GM12872 (cell line): ENCODE results near the gene XXYLT1.

Experiments used
- TF ChIP-seq, protein P1 (sequence below): IDR thresholded peaks from 3 replicates; pipeline ENCODE4 v1.5.1; 2011; ENCODE audit warnings: low read depth, mild to moderate bottlenecking, low read length, moderate library complexity; ENCODE audit not compliant: insufficient read depth

XXYLT1 gene

DNA sequence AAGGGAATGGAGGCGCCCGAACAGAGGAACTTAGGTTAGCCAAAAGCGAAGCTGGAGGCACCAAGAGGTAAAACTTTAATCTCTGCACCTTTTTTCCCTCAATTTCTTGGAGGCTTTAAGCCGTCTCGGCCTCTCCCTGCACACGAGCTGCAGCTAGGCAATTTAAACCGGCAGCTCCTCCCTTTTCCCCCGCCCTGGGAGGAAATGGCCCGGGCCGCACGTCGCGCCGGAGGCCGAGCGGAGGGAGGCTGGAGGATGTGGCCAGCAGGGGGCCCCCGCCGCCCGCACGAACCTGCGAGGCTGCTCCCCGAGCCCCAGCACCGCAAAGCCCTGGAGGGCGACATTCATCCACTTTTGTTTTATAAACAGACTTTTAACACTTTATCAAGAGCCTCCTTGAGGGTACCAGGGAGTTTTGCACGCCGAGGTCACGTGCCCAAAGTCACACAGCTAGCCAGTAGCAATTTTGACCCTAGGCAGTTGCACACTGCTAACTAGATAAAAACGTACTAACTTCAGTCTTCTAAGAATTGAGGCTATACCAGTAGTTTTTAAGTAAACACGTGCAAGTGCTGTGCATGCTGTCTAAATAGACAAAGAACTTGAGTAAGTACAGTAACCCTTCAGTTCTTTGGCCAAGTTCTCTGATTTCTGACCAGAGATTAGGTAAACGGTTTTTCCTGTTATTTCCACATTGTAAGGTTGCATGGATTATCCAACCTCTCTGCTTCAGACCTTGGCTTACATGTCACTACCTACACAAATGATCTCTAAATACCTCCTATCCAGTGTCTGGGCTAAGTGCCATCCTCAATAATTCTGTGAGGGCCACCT is 668 bp upstream of the XXYLT1 start:
- TF ChIP-seq, protein P1, sequence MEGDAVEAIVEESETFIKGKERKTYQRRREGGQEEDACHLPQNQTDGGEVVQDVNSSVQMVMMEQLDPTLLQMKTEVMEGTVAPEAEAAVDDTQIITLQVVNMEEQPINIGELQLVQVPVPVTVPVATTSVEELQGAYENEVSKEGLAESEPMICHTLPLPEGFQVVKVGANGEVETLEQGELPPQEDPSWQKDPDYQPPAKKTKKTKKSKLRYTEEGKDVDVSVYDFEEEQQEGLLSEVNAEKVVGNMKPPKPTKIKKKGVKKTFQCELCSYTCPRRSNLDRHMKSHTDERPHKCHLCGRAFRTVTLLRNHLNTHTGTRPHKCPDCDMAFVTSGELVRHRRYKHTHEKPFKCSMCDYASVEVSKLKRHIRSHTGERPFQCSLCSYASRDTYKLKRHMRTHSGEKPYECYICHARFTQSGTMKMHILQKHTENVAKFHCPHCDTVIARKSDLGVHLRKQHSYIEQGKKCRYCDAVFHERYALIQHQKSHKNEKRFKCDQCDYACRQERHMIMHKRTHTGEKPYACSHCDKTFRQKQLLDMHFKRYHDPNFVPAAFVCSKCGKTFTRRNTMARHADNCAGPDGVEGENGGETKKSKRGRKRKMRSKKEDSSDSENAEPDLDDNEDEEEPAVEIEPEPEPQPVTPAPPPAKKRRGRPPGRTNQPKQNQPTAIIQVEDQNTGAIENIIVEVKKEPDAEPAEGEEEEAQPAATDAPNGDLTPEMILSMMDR, result peak; percentile 83

DNA sequence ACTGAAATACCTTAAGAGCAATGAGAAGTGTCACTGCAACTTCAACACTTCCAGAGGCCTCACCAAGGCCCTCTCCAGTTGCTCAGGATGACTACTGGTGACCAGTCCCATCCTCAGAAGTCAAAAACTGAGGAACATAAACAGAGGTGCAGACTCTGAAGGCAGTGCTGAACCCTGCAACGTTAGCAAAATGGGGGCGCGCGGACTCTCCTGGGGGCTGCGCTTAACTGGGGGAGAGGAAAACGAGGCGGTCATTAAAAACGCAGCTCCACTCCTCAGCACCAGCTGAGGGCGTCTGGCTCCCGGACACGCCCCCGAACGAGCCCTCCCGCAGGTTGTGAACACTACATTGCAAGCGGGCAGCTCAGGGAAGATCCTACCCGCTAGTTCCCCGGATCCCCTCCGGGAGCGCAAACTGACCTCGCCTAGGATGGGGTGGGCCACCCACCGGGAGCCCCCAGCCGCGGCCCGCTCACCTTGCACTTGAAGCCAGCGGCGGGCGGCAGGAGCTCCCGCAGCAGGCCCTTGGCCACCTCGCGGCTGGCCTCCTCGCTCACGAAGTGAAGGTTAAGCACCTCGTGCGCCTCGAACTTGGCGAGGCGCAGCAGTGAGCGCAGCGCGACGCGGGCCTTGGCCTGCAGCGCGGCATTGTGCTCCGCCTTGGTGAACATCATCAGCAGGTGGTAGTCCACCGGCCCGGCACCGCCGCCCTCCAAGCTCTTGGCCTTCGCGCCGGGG is 711 bp downstream of the XXYLT1 start:
- TF ChIP-seq, protein P1, result peak; percentile 2; the same call in 1 of the 3 replicates

DNA sequence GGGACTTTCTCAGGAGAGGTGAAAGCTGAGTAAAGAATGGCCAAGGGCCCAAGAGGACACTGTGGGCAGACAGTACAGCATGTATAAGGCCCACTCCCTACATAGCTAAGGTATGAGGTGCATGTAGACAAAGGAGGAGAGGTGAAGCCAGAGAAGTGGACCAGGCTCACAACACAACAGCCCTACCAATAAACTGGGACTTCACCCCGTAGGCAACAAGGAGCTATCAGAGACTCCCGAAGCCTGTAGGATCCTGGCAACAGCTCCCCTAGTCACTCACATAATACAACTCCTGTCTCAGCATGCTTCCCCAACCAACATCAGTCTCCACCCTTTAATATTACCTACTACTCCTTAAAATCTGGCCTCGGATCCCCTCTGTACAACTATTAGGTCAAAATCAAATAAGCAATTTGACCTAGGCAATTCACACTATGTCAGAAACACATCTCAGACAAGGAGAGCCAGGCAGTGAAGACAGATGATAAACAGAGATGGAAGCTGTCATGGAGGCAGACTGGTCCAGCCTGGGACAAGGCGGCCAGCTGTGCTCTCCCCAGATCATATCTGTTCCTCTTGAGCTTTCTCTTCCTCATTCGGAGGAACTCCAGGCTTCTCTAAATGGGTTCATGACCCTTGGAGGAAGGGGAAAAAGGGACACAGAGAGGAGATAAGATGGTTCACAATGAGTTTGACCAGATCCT is 1.4 kb downstream of the XXYLT1 start:
- TF ChIP-seq, protein P1, result no peak

DNA sequence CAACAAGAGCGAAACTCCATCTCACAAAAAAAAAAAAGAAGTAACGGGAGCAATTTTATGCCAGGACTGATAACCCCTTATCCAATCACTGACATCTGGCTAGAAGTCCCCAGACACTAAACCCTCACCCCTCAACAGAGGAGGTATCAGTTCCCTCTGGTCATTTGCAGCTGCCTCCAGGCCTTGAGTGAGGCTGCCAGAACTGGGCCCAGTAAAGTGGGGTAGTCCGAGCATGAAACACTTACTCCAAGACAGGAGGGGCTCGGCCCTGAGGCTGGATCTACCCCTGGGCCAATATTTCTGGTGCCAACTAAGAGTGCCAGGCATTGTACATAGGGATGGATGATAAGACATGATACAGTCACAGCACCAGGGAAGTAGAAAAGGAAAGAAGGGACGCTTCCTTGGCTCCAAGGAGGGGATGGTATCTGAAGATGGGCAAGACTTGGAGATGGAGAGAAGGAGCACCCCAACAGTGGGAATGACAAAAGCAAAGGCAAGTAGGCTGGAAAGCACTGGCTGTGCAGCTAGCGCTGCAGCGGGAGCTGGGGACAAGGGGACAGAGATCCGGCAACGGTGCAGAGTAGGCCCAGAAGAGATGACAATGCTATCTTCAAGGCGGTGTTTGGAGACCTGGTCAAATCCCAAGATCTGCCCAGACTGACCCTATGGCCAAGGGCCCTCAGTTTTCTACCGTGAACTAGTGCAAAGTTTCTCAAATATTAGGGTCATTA is 2.2 kb downstream of the XXYLT1 start:
- TF ChIP-seq, protein P1, result no peak

DNA sequence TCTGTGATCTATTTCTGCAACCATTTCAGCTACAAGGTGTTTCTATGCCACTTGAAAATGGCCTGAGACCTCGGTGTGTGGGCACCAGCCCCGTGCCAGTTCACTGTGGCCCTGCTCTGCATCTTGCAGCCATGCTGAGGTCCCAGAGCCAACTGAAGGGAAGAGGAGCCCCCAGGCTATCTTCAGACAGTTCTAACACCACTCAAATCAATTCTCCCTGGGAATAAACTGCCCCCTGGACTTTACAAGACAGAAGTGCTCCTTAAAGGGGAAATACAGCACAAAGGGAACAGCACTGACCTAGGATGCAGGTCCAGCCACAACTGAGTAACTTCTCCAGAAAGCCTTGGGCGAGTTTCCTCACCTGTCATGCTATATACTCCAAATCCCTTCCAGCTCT is 3.9 kb downstream of the XXYLT1 start:
- TF ChIP-seq, protein P1, result no peak

DNA sequence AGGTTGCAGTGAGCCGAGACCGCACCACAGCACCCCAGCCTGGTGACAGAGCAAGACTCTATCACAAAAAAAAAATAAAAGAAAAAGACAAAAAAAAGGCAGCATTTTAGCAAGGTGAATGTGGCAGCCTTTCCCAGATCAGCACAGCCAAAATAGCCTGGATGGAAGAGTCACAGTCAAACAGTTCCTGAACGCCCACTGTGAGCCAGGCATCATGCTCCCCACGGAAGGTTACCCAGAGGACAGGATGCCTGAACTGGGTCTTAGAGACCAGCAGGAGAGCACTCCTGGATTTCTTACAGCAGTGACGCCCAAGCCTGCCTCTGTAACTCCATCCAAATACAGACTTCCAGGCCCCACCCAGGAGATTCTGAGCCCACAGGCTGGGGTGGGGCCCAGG is 4.5 kb downstream of the XXYLT1 start:
- TF ChIP-seq, protein P1, result no peak
